ENCODE results near the gene SPSB4.

DNA sequence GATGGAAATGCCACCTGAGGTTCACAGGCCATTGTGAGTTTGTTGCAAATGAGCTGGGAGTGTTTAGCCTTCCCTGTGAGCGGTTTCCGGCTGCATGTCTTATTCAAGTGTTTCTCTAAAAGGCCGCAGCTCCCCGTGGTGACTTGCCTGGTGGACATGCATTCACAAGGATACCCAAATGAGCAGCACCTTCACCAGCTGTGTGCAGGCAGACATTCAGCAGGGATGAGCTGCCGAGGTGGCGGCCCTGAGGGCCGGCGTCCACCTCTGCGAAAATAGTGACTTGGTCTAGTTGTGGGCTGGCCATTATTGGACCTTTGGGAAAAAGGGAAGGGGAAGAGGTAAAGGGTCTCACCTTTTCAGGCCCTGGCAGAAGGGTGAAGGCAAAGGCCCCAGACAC is 23.4 kb downstream of the SPSB4 start:
- TF ChIP-seq, protein P1, sequence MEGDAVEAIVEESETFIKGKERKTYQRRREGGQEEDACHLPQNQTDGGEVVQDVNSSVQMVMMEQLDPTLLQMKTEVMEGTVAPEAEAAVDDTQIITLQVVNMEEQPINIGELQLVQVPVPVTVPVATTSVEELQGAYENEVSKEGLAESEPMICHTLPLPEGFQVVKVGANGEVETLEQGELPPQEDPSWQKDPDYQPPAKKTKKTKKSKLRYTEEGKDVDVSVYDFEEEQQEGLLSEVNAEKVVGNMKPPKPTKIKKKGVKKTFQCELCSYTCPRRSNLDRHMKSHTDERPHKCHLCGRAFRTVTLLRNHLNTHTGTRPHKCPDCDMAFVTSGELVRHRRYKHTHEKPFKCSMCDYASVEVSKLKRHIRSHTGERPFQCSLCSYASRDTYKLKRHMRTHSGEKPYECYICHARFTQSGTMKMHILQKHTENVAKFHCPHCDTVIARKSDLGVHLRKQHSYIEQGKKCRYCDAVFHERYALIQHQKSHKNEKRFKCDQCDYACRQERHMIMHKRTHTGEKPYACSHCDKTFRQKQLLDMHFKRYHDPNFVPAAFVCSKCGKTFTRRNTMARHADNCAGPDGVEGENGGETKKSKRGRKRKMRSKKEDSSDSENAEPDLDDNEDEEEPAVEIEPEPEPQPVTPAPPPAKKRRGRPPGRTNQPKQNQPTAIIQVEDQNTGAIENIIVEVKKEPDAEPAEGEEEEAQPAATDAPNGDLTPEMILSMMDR (IDR thresholded peaks at IDR 0.05), result no peak
- TF ChIP-seq POLR2A (IDR thresholded peaks at IDR 0.05), result no peak

Data from uterus (tissue), 2 donors.